K562 (cell line): ENCODE results near the gene NR3C2. TPM values are rescaled to one million over a fixed set of nuclear protein-coding genes. Genes with fewer than 3 reads are reported as not detected.

Source experiments
- ATAC-seq: fragments of 200-7000 bp; cut with Tn5 transposase; 3 replicates; pipeline ENCODE4 v1.9.1; 2020; ENCODE audit warnings: moderate library complexity
- BruUV-seq: library from RNA; stranded (reverse); fragments of 400-500 nt; replicated peaks from 2 replicates; lab custom pipeline; 2021; lab: Mats Ljungman, UMichigan
- CTCF ChIA-PET: fragments of 300-600 bp; formaldehyde crosslinking; extraction: SDS; loops from one replicate; lab custom pipeline; 2021; ENCODE audit warnings: low intra/inter-chr PET ratio; lab: Yijun Ruan, JAX
- POLR2A ChIA-PET: fragments of 300-600, 350-650 bp; sonication (Branson Sonifier 250); formaldehyde crosslinking; extraction: SDS; loops from one replicate; lab custom pipeline; 2021; ENCODE audit warnings: antibody characterized with exemption, inconsistent platforms; lab: Yijun Ruan, JAX
- DNase-seq, 4 experiments: peaks; one replicate each; pipeline versions ENCODE4 v3.0.0 to v3.0.0-alpha.2; 2011 to 2018; ENCODE audit warnings: low spot score in 3 of 4, mixed read lengths in 3 of 4; ENCODE audit errors: extremely low read depth in 1 of 4
- FAIRE-seq: peaks from 2 replicates; lab custom pipeline; 2011; peaks lifted over from hg19 to GRCh38; lab: Jason Lieb, UNC
- H2AFZ ChIP-seq: 2 replicates; pipeline ENCODE4 v1.6.0; 2011; ENCODE audit warnings: low read depth, low read length, control low read depth, inconsistent platforms
- H3K27ac ChIP-seq: fragments of 200-600 bp; 3 replicates; pipeline ENCODE4 v1.8.0; 2011; ENCODE audit warnings: low read depth, mild to moderate bottlenecking, control low read depth, inconsistent platforms, low read length, moderate library complexity, mixed read lengths; ENCODE audit errors: extremely low read depth
- H3K27me3 ChIP-seq, 2 experiments: fragments of 300-600 bp in 1 of 2; 2 replicates in 1 of 2; 3 replicates in 1 of 2; pipeline versions ENCODE4 v1.6.0 to v1.8.0; 2011; ENCODE audit warnings: inconsistent platforms in 2 of 2, low read length in 2 of 2, mild to moderate bottlenecking in 1 of 2, mixed read lengths in 1 of 2, moderate library complexity in 1 of 2; ENCODE audit not compliant: control insufficient read depth in 2 of 2, insufficient read depth in 2 of 2
- H3K36me3 ChIP-seq: fragments of 300-600 bp; 3 replicates; pipeline ENCODE4 v1.8.0; 2011; ENCODE audit warnings: mild to moderate bottlenecking, low read length, inconsistent platforms; ENCODE audit not compliant: control insufficient read depth, insufficient read depth
- H3K4me1 ChIP-seq, 2 experiments: fragments of 200-600 bp in 1 of 2; replicated peaks in 1 of 2; 2 replicates in 1 of 2; 3 replicates in 1 of 2; pipeline versions ENCODE4 v1.5.1 to v1.8.0; 2011; ENCODE audit warnings: inconsistent platforms in 2 of 2, low read length in 2 of 2, mild to moderate bottlenecking in 1 of 2, mixed read lengths in 1 of 2, moderate library complexity in 1 of 2; ENCODE audit not compliant: control insufficient read depth in 2 of 2, insufficient read depth in 2 of 2
- H3K4me2 ChIP-seq: 2 replicates; pipeline ENCODE4 v1.6.1; 2011; ENCODE audit warnings: low read length, control low read depth, inconsistent platforms, mixed read lengths; ENCODE audit not compliant: insufficient read depth
- H3K4me3 ChIP-seq: fragments of 200-600 bp; sonication (generic), shearing (Covaris generic); 2 replicates; pipeline ENCODE4 v1.5.1; 2016; ENCODE audit warnings: control low read depth, inconsistent platforms
- H3K79me2 ChIP-seq: fragments of 200-600 bp; 3 replicates; pipeline ENCODE4 v1.8.0; 2011; ENCODE audit warnings: low read length, inconsistent platforms; ENCODE audit not compliant: control insufficient read depth, insufficient read depth
- H3K9ac ChIP-seq, 2 experiments: 2 replicates each; pipeline versions ENCODE4 v1.6.0 to v1.6.1; 2011; ENCODE audit warnings: low read depth in 2 of 2, low read length in 2 of 2, control low read depth in 1 of 2, inconsistent platforms in 1 of 2, mild to moderate bottlenecking in 1 of 2, mixed read lengths in 1 of 2; ENCODE audit not compliant: insufficient read depth in 1 of 2
- H3K9me1 ChIP-seq: one replicate; pipeline ENCODE4 v1.6.0; 2011; ENCODE audit warnings: inconsistent platforms, mild to moderate bottlenecking, low read length, moderate library complexity; ENCODE audit not compliant: control insufficient read depth, insufficient read depth
- H3K9me3 ChIP-seq: replicated peaks from 2 replicates; pipeline ENCODE4 v1.5.1; 2011; ENCODE audit warnings: low read depth, low read length, inconsistent platforms; ENCODE audit not compliant: control insufficient read depth, insufficient read depth
- H4K20me1 ChIP-seq: replicated peaks from 2 replicates; pipeline ENCODE4 v1.6.1; 2011; ENCODE audit warnings: low read length, inconsistent platforms, mixed read lengths; ENCODE audit not compliant: control insufficient read depth, insufficient read depth
- POLR2B ChIP-seq: fragments of 450-650 bp; IDR thresholded peaks from 2 replicates; pipeline ENCODE4 v1.6.1; 2018; ENCODE audit warnings: low read depth; ENCODE audit not compliant: partially characterized antibody
- SMAD1 ChIP-seq: fragments of 150-350 bp; IDR thresholded peaks from 2 replicates; pipeline ENCODE4 v1.6.1; 2014; ENCODE audit warnings: low read length, low read depth; ENCODE audit not compliant: partially characterized antibody
- SRSF1 ChIP-seq: fragments of 200-400 bp; formaldehyde crosslinking; IDR thresholded peaks from 2 replicates; pipeline ENCODE4 v1.6.1; 2017; ENCODE audit warnings: mild to moderate bottlenecking, low read depth, low read length, moderate library complexity
- TARDBP ChIP-seq: fragments of 450-650 bp; IDR thresholded peaks from 2 replicates; pipeline ENCODE4 v1.6.1; 2016
- TCF3 ChIP-seq: sonication (generic); formaldehyde crosslinking; IDR thresholded peaks from 2 replicates; pipeline ENCODE4 v1.4.0; 2020; ENCODE audit warnings: mild to moderate bottlenecking, missing genetic modification reagents
- TFAM ChIP-seq: fragments of 250-450 bp; sonication (Bioruptor Pico); conservative IDR thresholded peaks from 2 replicates; pipeline ENCODE4 v1.5.0; 2021; ENCODE audit warnings: mild to moderate bottlenecking, moderate library complexity
- ZKSCAN3 ChIP-seq: fragments of 250-450 bp; sonication (Bioruptor Pico); IDR thresholded peaks from 2 replicates; pipeline ENCODE4 v1.4.0; 2020
- WGBS: fragments of 100-300 bp; shearing (Covaris generic); methylation state at CpG from one replicate; pipeline ENCODE4 v1.1.6; 2016; ENCODE audit warnings: low coverage, mixed read lengths; ENCODE audit not compliant: insufficient coverage; ENCODE audit errors: missing lambda C conversion rate; 5-methylcytosine and 5-hydroxymethylcytosine counted together
- in situ Hi-C: fragments of 300-500 bp; cut with MboI; formaldehyde crosslinking; loops from 4 replicates; pipeline ENCODE4 v1.15.0; 2018; ENCODE audit warnings: inconsistent platforms, mixed read lengths
- intact Hi-C: fragments of 100-400 bp; cut with micrococcal nuclease; formaldehyde crosslinking; loops from 2 replicates; pipeline ENCODE4 v1.14.2; 2022
- polyA plus RNA-seq, 8 experiments: library from polyadenylated mRNA; depleted of rRNA in 4 of 8; stranded (reverse) in 5 of 8; unstranded in 3 of 8; fragments of >200 nt; fragmentation: Nextera tagmentation in 2 of 8; fragmentation: Illumina TruSeq in 1 of 8; extraction: Ambion mirVana in 2 of 8; extraction: Trizol in 1 of 8; gene quantifications; 2 replicates each; pipeline versions ENCODE4 v1.2.1 to v1.2.3, GENCODE V29; 2011 to 2014; ENCODE audit warnings: inconsistent platforms in 1 of 8, missing spikeins in 1 of 8
- total RNA-seq, 7 experiments: library from RNA; depleted of rRNA in 6 of 7; stranded (reverse); fragments of >200 nt in 6 of 7; fragmentation: Illumina TruSeq in 2 of 7; extraction: Trizol in 2 of 7; gene quantifications; 2 replicates each; pipeline versions ENCODE4 v1.2.1 to v1.2.3, GENCODE V29; 2011 to 2021; ENCODE audit warnings: low replicate concordance in 1 of 7
- TF ChIP-seq, protein P1 (sequence below), 2 experiments: fragments of 450-650 bp in 1 of 2; sonication (generic) in 1 of 2; formaldehyde crosslinking in 1 of 2; IDR thresholded peaks in 1 of 2; conservative IDR thresholded peaks in 1 of 2; 2 replicates each; pipeline versions ENCODE4 v1.6.1 to v1.8.1; 2016 to 2023; ENCODE audit warnings: mild to moderate bottlenecking in 2 of 2, moderate library complexity in 2 of 2, inconsistent platforms in 1 of 2, missing genetic modification reagents in 1 of 2
- TF ChIP-seq, protein P2 (sequence below): fragments of 200-800 bp; sonication (Bioruptor generic); IDR thresholded peaks from 2 replicates; pipeline ENCODE4 v1.6.1; 2016; ENCODE audit warnings: missing genetic modification characterization, missing compliant biosample characterization
- TF ChIP-seq, protein P3 (sequence below): fragments of 150-350 bp; conservative IDR thresholded peaks from 2 replicates; pipeline ENCODE4 v1.6.1; 2014; ENCODE audit warnings: low read length
- TF ChIP-seq, protein P4 (sequence below): fragments of 250-450 bp; sonication (Bioruptor Pico); IDR thresholded peaks from 2 replicates; pipeline ENCODE4 v1.8.0; 2022; ENCODE audit warnings: inconsistent platforms, mild to moderate bottlenecking, moderate library complexity, borderline replicate concordance

NR3C2 gene
- total and polyA plus RNA-seq, 9 of the 15 experiments (the other 6 are each of a cell fraction or from before 2014, with no cell fraction given), result 0.01 to 0.28 (median 0.16) TPM; not detected in 2

- no peaks in the 10 kb centered on the region for H3K9me3 ChIP-seq
- FAIRE-seq (no peak), ATAC-seq (no peak), DNase-seq (no peak)
- H3K27ac ChIP-seq, result no peak overlapping the region
- H3K9me1 ChIP-seq, result no peaks in the 10 kb centered on the region
- no peaks in the 10 kb centered on the region for H3K27me3 ChIP-seq
- WGBS, result 4% methylated on average over 3 of the region's 3 CpGs
- no peak overlapping the region for H2AFZ ChIP-seq
- no peaks in the 10 kb centered on the region for H3K36me3 ChIP-seq
- H3K79me2 ChIP-seq, result no peaks in the 10 kb centered on the region
- BruUV-seq, result no TSS peak
- no peak overlapping the region for H3K4me2 ChIP-seq
- no peak overlapping the region for H3K4me3 ChIP-seq
- H4K20me1 ChIP-seq, result no peaks in the 10 kb centered on the region
- intact Hi-C loops (no loop called here), in situ Hi-C loops (no loop called here)
- CTCF ChIA-PET, result no interaction called here
- no peaks in the 10 kb centered on the region for H3K4me1 ChIP-seq
- no peak overlapping the region for H3K9ac ChIP-seq
- POLR2A ChIA-PET, result no interaction called here
- TF ChIP-seq TFAM (CRISPR knock-in tag) (no peak), POLR2B (no peak), TCF3 (CRISPR knock-in tag) (no peak), SRSF1 (no peak), ZKSCAN3 (CRISPR knock-in tag) (no peak), TARDBP (no peak), SMAD1 (no peak)
- TF ChIP-seq, protein P1, sequence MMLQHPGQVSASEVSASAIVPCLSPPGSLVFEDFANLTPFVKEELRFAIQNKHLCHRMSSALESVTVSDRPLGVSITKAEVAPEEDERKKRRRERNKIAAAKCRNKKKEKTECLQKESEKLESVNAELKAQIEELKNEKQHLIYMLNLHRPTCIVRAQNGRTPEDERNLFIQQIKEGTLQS (IDR thresholded peaks at IDR 0.05), result no peak
- TF ChIP-seq, protein P1 (CRISPR knock-in tag; conservative IDR thresholded peaks at IDR 0.05), result no peak
- TF ChIP-seq, protein P2, sequence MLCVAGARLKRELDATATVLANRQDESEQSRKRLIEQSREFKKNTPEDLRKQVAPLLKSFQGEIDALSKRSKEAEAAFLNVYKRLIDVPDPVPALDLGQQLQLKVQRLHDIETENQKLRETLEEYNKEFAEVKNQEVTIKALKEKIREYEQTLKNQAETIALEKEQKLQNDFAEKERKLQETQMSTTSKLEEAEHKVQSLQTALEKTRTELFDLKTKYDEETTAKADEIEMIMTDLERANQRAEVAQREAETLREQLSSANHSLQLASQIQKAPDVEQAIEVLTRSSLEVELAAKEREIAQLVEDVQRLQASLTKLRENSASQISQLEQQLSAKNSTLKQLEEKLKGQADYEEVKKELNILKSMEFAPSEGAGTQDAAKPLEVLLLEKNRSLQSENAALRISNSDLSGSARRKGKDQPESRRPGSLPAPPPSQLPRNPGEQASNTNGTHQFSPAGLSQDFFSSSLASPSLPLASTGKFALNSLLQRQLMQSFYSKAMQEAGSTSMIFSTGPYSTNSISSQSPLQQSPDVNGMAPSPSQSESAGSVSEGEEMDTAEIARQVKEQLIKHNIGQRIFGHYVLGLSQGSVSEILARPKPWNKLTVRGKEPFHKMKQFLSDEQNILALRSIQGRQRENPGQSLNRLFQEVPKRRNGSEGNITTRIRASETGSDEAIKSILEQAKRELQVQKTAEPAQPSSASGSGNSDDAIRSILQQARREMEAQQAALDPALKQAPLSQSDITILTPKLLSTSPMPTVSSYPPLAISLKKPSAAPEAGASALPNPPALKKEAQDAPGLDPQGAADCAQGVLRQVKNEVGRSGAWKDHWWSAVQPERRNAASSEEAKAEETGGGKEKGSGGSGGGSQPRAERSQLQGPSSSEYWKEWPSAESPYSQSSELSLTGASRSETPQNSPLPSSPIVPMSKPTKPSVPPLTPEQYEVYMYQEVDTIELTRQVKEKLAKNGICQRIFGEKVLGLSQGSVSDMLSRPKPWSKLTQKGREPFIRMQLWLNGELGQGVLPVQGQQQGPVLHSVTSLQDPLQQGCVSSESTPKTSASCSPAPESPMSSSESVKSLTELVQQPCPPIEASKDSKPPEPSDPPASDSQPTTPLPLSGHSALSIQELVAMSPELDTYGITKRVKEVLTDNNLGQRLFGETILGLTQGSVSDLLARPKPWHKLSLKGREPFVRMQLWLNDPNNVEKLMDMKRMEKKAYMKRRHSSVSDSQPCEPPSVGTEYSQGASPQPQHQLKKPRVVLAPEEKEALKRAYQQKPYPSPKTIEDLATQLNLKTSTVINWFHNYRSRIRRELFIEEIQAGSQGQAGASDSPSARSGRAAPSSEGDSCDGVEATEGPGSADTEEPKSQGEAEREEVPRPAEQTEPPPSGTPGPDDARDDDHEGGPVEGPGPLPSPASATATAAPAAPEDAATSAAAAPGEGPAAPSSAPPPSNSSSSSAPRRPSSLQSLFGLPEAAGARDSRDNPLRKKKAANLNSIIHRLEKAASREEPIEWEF, result no peak
- TF ChIP-seq, protein P3, sequence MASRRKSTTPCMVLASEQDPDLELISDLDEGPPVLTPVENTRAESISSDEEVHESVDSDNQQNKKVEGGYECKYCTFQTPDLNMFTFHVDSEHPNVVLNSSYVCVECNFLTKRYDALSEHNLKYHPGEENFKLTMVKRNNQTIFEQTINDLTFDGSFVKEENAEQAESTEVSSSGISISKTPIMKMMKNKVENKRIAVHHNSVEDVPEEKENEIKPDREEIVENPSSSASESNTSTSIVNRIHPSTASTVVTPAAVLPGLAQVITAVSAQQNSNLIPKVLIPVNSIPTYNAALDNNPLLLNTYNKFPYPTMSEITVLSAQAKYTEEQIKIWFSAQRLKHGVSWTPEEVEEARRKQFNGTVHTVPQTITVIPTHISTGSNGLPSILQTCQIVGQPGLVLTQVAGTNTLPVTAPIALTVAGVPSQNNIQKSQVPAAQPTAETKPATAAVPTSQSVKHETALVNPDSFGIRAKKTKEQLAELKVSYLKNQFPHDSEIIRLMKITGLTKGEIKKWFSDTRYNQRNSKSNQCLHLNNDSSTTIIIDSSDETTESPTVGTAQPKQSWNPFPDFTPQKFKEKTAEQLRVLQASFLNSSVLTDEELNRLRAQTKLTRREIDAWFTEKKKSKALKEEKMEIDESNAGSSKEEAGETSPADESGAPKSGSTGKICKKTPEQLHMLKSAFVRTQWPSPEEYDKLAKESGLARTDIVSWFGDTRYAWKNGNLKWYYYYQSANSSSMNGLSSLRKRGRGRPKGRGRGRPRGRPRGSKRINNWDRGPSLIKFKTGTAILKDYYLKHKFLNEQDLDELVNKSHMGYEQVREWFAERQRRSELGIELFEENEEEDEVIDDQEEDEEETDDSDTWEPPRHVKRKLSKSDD, result no peak
- TF ChIP-seq, protein P4, sequence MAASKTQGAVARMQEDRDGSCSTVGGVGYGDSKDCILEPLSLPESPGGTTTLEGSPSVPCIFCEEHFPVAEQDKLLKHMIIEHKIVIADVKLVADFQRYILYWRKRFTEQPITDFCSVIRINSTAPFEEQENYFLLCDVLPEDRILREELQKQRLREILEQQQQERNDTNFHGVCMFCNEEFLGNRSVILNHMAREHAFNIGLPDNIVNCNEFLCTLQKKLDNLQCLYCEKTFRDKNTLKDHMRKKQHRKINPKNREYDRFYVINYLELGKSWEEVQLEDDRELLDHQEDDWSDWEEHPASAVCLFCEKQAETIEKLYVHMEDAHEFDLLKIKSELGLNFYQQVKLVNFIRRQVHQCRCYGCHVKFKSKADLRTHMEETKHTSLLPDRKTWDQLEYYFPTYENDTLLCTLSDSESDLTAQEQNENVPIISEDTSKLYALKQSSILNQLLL (CRISPR knock-in tag), result no peak
Measured at GRCh38 chr4:148375584-148375983, 66.6 kb downstream of the NR3C2 start.
